GM12875 (cell line): ENCODE data around the gene ZIC2.

Source experiments
- H3K4me3 ChIP-seq: one replicate; pipeline ENCODE4 v1.5.1; 2011; ENCODE audit warnings: low read depth, low read length, control low read depth
- TF ChIP-seq, protein P1 (sequence below): IDR thresholded peaks from 2 replicates; pipeline ENCODE4 v1.5.1; 2011; ENCODE audit warnings: low read depth, mild to moderate bottlenecking, control low read depth, inconsistent platforms, low read length, moderate library complexity, borderline replicate concordance; ENCODE audit not compliant: insufficient read depth

Gene ZIC2

GRCh38 chr13:99995589-99996380 lies 14.2 kb downstream of the ZIC2 start:
- TF ChIP-seq, protein P1, sequence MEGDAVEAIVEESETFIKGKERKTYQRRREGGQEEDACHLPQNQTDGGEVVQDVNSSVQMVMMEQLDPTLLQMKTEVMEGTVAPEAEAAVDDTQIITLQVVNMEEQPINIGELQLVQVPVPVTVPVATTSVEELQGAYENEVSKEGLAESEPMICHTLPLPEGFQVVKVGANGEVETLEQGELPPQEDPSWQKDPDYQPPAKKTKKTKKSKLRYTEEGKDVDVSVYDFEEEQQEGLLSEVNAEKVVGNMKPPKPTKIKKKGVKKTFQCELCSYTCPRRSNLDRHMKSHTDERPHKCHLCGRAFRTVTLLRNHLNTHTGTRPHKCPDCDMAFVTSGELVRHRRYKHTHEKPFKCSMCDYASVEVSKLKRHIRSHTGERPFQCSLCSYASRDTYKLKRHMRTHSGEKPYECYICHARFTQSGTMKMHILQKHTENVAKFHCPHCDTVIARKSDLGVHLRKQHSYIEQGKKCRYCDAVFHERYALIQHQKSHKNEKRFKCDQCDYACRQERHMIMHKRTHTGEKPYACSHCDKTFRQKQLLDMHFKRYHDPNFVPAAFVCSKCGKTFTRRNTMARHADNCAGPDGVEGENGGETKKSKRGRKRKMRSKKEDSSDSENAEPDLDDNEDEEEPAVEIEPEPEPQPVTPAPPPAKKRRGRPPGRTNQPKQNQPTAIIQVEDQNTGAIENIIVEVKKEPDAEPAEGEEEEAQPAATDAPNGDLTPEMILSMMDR = no peak
- no peak overlapping the region for H3K4me3 ChIP-seq

DNA sequence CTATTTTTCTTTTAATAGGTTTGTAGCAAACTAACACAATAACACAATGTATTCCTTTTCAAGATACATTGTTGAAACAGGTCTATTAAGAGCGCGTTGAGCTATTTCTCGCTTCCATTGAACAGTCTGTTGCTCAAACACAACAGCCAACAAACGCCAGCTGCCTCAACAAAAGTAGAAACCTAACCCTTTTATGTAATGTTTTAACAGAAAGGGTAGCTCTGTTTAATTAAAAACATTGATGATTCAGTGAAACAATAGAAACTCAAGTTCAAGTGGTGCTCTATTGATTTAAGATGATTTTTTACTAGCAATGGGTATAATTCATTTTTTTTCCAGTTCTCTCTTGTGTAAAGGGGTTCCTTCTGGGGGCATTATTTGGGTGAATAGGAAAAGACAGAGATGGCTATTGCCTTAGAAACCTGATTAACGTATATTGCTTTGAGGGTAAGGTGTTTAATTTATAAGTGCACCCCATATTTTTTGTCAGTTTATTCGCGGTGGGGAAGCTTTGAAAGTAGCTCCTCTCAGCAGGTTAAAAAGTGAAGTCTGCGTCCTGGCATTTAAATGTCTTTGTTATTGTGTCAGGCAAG lies 14.9 kb downstream of the ZIC2 start:
- no peak overlapping the region for H3K4me3 ChIP-seq
- TF ChIP-seq, protein P1 = no peak

DNA sequence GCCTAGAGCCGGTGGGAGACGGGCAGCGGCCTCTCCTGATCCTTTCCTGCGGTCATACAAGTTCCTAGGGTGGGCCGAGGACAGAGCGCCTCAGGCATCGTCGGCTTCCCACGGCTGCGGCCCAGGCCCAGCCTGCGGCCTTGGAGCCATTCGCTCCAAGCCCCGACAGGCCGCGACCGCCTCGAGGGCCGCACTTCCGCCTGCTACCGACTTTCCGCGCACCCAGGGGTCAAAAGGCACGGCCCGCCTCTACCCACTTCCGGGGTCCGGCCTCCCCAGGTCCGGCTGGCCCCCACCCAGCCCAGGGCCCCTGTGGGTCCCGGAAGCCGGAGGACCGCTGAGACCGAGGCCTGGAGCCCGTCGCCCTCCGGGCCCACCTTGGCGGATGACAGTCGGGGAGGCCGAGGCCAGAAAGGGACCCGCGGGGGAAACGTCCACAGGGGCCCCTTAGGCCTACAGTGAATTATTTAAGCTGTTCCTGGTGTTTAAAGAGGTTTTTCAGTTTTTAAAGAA lies 16.2 kb downstream of the ZIC2 start:
- no peak overlapping the region for H3K4me3 ChIP-seq
- TF ChIP-seq, protein P1 = no peak

GRCh38 chr13:99998261-99998660 lies 16.7 kb downstream of the ZIC2 start:
- TF ChIP-seq, protein P1 = no peak
- H3K4me3 ChIP-seq = no peak overlapping the region

- TF ChIP-seq, protein P1 = no peak
- no peak overlapping the region for H3K4me3 ChIP-seq
These were observed 33.0 kb downstream of the ZIC2 start for GRCh38 chr13:100014621-100015020.

DNA sequence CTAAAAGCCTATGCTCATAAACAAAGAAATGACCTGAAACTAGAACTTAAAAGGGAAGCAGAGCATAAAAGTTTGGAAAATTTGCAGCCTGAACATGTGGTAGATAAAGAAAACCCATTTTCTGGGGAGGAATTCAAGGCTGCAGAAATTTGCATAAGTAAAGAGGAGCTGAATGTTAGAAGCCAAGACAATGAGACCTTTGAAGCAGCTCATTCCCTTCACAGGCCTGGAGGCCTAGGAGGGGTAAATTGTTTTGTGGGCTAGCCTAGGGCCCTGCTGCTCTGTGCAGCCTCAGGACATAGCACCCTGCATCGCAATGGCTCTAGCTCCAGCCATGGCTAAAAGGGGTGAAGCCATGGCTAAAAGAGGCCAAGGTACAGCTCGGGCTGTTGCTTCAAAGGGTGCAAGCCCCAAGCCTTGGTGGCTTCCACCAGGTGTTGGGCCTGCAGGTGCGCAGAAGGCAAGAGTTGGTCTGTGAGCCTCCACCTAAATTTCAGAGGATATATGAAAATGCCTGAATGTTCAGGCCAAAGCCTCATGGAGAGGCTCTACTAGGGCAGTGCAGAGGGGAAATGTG lies 38.3 kb downstream of the ZIC2 start:
- H3K4me3 ChIP-seq = no peak overlapping the region
- TF ChIP-seq, protein P1 = no peak
